Stimulated activated naive CD4-positive, alpha-beta T cell (primary cell): ENCODE results near the gene YAF2.
"Not testable (repeated sequence)": the region's sequence is repeated elsewhere in the genome, so short reads cannot be mapped to it uniquely, and the experiment has no call there.

Experiments
- DNase-seq, 6 experiments: peaks; one replicate each; lab custom pipeline; 2025; lab: John Stamatoyannopoulos, UW

Gene YAF2

DNA sequence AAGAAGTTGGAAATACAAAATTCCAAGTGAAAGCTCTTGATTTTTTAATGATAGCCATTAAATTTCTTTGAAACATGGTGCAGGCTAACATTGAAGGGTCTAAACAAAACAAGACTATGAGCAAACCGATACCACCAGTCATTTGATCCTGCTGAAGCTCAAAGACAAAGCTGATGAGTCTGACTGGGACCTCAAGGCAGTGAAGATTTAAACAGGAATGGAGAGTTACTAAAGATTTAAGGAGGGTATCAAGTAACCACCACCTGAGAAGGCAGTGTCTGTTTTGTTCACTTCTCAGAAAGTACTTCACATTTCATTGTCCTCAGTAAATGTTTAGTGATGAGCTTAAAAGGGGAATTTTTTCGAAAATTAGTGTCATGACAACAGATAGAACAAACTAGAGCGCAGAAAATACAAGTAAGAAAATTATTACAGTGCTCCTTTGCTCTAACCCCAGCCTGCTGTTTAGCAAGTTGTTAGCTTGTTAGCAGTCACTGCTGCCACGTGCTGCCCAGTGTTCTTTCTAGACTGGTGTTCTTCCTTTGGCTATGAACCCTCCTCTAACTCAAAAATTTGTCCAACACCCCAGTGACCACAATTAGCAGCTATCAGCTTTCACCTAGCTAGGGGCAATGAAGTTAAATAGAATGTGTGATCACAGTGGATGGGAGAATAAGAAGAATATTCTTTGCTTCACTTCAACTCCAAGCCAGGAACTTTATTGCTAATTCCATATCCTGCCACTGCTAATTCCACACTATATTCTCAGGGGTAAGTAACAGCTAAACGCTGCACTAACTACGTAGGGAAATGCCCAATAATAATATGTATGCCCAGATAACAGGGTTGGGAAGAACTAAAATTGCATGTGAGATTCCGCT, 41.1 kb downstream of the YAF2 start:
- DNase-seq, result no peak

DNA sequence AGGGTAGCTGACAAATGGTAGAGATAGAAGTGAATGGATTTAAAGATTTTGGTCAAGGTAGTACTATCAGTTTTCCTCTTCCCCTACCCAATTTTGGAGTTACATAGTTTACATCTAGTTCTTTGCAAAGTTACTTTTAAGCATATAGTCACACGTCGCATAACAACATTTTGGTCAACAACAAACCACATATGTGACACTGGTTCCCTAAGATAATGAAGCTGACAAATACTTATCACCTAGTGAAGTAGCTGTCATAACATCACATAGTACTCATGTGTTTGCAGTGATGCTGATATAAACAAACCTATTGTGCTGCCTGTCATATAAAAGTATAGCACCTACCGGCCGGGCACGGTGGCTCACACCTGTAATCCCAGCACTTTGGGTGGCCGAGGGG, 45.4 kb downstream of the YAF2 start:
- no peak for DNase-seq

DNA sequence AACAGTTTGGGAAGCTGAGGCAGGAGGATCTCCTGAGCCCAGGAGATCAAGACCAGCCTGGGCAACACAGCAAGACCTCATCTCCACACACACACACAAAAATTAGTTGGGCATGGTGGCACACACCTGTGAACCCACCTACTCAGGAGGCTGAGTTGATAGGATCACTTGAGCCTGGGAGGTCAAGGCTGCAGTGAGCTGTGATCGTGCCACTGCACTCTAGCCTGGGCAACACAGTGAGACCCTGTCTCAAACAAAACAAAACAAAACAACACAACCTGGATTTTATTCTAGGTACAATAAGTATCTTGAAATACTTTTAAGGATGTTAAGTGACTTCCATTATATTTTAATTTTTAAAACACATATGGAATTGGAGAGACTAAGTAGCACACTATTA, 45.8 kb downstream of the YAF2 start:
- DNase-seq, result no peak

DNA sequence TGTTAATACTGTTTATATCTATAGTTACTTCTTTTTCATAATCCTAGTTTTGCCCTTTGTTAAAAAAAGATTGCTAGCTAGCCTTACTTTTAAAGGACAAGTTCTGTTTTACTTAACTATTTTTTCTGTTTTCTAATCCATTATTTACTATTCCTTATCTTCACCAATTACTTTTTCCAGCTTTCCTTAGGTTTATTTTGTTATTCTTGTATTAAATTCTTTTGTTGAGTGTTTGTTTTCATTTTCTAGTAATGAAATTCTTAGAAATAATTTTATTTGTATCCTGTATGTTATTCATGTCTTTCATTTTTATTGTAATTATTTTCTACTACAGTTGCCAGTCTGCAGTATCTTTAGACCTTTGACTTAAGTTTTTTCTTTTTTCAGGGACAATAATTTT, 47.7 kb downstream of the YAF2 start:
- no peak for DNase-seq

DNA sequence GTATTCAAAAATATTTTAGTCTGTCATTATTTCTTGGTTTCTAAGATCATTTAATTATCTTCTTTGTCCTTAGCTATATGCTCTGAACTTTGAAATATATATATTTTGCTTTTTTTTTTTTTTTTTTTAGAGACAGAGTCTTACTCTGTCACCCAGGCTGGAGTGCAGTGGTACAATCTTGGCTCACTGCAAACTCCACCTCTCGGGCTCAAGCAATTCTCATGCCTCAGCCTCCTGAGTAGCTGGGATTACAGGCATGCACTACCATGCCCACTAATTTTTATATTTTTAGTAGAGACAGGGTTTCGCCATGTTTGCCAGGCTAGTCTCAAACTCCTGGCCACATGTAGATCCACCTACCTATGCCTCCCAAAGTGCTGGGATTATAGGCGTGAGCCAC, 49.8 kb downstream of the YAF2 start:
- not testable (repeated sequence) for DNase-seq

DNA sequence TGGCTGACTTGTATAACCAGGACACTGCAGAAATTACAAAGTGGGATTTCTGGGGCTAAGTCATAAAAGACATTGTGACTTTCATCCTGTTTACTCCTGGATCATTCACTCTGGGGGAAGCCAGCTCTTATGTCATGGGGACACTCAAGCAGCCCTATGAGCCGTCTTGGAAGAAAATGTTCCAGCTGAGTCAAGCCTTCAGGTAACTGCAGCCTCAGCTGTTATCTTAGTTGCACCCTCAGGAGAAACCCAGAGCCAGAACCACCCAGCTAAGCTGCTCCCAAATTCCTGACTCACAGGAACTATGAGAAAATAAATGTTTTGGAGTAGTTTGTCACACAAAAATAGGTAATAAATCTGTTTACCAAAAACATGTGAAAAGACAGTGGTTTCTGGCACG, 50.2 kb downstream of the YAF2 start:
- no peak for DNase-seq

DNA sequence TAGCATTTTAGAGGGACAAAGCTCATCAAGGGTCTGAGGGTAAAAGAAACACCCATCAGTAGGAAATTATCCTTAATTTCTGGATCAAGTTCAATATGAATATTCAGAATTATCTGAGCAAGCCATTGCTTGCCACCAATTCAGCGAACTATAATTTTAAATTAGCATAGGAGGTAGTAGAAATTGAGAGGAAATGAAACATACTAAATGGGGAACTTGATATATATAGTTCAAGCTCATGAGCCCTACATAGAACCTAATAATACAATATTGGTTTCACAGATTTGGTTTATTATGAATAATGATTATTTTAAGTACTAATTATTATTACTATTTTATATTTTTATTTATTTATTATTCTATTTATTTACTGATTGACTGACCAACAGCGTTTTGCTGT, 51.3 kb downstream of the YAF2 start:
- no peak for DNase-seq

DNA sequence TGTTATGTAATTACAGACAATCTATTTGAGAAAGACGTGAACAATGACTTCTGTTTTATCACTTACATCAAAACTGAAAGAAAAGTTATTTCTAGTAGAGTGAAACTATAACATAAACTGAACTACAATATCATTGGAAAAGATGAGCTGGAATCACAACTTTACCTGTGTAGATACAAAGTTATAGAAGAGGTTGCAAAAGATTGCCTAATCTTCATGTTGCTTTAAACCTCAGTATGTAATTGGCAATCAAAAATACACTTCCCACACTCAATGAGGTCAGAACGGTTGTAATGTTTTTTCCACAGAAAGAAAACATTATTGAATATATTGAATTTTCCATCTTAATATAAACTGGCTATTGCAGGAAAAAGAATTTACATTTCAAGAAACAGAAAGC, 55.7 kb downstream of the YAF2 start:
- no peak for DNase-seq

DNA sequence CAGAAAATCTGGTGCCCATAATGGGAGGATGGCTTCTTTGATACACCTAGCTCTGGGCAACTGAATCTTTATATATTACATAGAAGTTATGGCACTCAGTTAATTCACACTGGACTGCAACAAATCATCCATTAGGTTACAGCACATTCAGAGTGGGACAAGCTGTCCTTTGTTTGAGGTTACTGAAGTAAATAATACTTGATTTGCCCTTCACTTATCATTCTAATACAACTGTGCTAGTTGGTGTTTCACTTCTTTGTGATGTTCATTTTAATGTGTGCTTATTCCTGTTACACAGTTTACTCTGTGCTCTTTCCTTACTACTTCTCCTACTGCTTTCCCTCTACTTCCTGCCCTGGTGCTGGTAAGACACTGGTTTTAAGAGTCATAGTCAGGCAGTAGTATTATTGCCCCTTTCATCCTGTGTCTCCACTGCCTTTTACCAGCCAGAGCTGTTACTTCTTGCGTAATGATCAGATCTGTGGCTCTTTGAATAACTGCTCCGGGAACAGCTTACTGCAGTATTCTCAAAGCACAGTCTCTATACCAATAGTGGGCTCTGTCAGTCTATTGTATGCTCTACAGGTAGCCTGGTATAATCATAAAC, 57.0 kb downstream of the YAF2 start:
- DNase-seq, result no peak

DNA sequence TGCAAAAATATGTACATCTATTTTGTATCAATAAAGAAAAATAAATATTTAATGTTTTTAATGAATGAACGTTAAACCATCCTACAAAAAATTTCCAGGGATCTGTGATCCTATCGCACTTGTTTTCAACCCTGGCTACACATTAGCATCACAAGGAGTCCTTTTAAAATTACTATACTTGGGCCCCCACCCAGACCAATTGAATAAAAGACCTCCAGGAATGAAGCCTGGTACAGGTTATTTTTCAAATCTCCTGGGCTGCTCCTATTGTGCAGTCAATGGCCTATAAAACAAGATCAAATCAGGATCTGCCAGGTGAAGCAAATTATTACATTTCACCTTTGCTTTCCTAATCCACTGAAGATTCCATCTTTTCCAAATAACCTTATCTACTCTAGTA, 59.9 kb downstream of the YAF2 start:
- DNase-seq, result no peak

DNA sequence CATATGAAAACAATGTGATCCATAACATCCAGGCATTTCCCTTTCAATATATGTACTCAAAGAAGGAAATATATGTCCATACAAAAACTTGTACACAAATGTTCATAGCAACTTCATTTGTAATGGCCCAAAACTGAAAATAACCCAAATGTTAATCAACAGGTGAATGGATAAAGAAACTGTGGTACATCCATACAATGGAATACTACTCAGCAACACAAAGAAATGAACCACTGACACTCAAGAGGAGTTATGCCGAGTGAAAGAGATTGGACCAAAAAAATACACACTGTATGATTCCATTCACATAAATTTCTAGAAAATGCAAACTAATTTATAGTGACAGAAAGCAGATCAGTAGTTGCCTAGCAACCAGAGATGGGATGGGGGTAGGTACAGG, 63.1 kb downstream of the YAF2 start:
- DNase-seq, result no peak

DNA sequence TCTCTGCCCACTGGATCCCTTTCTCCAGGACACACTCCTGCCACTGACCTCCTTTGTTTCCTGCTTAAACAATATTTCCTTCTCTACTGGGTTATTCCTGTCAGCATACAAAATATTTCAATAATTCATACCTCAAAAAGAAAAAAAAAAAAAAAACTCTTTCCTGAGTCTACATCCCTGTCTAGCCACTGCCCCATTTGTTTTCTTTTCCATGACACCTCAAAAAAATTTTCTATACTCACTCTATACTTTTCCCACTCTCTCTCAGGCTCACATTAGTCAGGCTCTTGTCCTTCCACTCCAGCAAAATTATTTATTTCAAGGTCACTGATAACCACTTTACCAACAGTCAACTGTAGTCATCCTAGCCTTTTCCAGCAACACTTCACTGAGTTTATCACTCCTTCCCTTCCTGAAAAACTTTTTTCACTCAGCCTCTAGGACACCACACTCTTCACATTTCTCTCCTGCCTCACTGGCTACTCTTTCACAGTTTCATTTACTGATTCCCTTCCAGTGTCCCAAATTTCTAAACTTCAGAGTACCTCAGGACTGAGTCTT, 64.0 kb downstream of the YAF2 start:
- DNase-seq, result no peak

DNA sequence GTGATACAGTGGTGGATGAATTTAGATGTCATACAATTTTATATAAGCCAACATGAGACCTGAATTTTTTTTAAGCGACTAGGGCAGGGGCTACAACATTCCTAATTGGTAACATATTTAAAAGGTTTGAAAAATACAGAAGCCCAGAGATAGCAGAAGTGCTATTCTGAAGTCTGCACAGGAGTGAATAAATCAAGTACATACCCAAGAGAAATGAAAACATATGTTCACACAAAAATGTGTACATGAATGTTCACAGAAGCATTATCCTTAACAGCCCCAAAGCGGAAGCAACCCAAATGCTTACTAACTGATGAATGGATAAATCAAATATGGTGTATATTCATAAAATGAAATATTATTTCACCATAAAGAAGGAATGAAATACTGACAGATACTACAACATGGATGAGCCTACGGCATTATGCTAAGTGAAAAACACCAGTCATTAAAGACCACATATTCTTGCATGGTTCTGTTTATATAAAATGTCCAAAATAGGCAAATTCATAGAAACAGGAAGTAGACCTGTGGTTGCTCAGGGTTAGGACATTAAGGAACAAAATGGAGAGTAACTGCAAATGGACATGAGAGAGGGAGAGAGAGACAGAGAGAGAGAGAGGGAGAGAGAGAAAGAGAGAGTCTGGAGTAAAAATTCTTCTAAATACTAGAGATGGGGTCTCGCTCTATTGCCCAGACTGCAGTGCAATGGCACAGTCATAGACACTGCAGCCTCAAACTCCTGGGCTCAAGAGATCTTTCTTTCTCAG, 65.4 kb downstream of the YAF2 start:
- DNase-seq, result no peak

DNA sequence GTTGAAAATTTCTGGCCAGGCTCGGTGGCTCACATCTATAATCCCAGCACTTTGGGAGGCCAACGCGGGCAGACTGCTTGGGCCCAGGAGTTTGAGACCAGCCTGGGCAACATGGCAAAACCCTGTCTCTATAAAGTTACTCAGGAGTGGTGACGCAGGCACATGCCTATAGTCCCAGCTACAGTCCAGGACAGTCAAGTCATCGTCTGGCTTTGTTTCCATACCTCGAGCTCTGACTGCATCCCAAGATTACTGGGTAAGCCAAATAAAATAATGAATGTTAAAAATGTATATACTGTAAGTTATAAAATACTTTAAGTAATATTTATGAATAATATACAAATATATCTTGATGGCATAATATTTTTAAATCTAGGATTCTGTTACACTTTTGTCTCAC, 70.3 kb downstream of the YAF2 start:
- no peak for DNase-seq

DNA sequence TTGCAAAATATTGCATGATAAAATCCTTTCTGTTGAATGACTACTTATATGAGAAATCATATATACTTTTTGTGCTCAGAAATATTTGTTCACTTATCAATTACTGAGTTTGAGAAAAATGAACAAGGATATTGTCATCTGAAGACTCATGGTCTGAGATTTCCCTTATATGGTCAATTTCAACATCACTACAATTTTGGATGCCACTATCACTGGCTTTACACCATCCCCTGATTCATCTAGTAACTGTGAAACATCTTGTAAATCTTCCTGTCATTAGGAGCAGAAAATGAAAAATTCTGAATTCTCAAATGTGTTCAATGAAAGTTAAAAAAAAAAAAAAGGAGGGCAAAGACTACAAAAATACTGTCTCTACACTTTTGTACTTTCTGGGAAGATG, 71.5 kb downstream of the YAF2 start:
- no peak for DNase-seq

DNA sequence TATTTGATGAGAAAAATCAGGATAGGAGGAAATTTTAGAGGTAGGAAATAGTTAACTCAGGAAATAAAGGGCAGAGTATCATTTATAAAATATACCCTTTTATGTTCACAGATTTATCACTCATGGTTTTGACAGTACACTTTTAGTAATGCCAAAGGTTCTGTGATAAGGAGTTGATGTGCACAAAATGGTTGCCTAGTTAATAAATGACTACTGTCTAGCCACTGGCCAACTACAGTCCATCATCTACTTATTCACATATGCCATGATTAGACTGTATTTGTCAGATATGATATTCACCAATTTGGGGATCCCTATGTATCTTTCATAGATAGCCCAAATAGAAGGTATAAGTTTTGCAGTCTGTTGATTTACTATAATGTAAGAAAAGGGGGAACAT, 74.1 kb downstream of the YAF2 start:
- no peak for DNase-seq

DNA sequence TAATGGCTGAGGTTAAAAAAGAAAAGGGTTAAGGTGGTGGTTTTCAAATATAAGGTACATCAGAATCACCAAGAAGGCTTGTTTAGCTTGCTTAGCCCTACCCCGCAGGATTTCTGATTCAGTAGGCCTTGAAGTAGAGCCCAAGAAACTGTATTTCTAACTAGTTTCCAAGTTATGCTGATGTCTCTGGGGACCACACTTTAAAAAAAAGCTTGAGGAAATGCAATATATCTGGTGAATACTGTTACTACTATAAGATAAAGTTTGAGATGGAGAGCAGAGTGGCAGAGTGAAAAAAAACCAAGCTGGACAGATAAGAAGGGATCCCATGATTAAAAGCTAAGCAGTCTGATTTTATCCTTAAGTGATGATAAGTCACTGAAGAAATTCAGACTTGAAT, 75.1 kb downstream of the YAF2 start:
- DNase-seq, result no peak

DNA sequence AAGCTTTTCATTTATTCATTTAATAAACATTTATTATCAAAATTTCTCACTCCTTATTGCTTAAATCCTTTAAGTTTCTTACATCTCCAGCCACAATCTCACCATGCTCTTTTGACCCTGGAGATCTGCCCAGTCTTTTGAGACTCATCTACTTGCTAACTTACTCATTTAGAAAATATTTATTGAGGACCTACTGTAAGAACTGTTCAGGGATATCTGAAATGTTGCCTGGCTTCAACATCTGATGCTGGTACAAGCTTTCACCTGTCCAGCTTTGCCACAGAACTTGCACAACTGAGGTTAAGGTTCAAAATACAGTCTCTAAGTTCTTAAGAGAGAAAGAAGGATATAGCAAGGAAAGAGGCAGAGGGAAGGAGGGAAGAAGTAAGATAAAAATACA, 75.9 kb downstream of the YAF2 start:
- DNase-seq, result no peak

DNA sequence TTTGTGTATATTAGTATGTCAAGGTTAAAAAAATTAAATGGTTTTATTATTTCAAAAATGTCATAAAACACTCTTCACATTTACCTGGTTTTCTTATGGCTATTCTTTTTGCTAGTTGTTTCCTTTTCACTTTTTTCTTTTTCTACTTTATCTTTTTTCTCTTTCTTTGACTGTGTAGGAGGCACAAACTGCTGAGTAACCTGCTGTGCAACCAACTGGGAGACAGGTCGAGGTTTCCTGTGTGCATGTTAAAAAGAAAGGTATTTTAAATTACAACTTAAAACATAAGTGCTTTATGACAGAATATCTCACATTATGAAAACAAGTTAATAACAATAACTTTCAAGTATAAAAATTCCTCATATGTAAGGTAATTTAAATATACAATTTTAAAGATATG, 76.5 kb downstream of the YAF2 start:
- DNase-seq, result no peak

DNA sequence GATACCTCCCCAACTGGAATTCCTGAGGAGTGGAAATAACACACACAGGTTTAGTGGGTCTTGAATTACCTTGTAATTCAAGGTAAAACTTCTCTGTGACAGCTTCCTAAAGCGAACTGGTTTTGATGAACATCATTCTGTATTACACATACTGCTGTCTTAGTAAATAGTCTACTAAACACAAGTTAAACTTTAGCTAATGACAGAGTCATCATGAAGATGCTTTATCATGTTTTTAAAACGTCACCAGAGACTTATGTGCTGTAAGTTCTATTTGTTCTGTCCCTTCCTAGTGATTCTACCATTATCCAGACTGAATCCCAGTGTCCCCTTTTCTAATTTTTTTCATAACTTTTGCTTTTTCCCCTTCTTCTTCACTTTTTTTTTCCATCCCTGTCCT, 81.8 kb downstream of the YAF2 start:
- DNase-seq, result no peak

DNA sequence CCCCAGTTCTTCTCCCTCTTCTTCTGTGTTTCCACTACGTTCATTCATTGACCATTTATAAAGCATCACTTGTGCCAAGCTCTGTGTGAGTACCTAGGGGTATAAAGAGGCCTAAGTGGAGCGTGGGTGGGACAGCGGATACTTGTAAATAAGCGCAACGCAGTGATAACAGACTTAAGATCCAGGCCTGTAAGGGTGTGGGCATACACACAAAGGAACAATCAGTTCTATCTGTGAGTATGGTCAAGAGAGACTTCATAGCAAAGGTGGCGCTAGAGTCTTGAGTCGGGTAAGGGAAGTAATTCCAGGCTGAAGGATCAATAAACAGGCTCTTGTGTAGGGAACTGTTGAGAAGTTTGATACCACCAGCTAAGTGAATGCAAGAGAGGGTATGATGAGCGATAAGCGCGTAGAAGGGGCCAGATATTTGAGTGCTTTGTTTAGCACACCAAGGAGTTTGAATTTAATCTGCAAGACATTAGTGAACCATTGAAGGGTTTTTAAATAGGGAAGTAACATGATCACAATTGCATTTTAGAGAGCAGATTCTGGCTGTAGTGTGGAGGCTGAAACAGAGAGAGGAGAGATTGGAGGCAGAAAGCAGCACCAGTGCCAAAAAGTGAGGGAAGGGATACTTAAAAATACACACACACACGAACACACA, 92.4 kb downstream of the YAF2 start:
- no peak for DNase-seq

DNA sequence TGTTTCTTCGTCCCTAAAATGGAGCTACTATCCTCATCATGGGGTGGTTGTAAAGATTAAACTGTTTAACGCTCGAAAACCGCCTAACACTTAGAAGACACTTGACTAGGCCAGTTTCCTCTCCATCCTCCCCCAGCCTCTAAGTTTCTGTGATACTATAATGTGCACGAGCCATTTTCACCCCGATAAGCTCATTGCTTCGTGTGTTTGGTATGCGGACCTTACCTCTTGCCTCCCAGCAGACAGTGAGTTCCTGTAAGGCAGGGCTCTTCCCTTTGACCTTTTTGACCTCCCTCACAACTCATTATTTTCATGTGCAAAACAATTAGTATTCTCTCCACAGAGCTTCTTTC, 92.9 kb downstream of the YAF2 start:
- DNase-seq, result no peak
